GM12801 (cell line): Measurements from ENCODE around the gene NAAA.

Experiments
- CTCF ChIP-seq: IDR thresholded peaks from one replicate; pipeline ENCODE4 v1.5.1; 2011; ENCODE audit warnings: control low read depth; ENCODE audit not compliant: insufficient read length; ENCODE audit errors: extremely low read depth

NAAA gene

GRCh38 chr4:75963558-75963957, 22.7 kb upstream of the NAAA start:
- TF ChIP-seq CTCF = no peak

GRCh38 chr4:75953509-75953908, 12.7 kb upstream of the NAAA start:
- TF ChIP-seq CTCF = no peak

- TF ChIP-seq CTCF = no peak
These were observed 9.5 kb upstream of the NAAA start for GRCh38 chr4:75950213-75950815.

- TF ChIP-seq CTCF = no peak
These were observed 8.1 kb upstream of the NAAA start for GRCh38 chr4:75948822-75949444.

GRCh38 chr4:75939890-75940691, 722 bp downstream of the NAAA start:
- TF ChIP-seq CTCF = no peak

- no peak for TF ChIP-seq CTCF
These were observed 5.2 kb downstream of the NAAA start for GRCh38 chr4:75935628-75936027.

- no peak for TF ChIP-seq CTCF
These were observed 10.7 kb downstream of the NAAA start for GRCh38 chr4:75930152-75930551.
